ENCODE data around the gene ATP6V1G2.

ATP6V1G2 gene

DNA sequence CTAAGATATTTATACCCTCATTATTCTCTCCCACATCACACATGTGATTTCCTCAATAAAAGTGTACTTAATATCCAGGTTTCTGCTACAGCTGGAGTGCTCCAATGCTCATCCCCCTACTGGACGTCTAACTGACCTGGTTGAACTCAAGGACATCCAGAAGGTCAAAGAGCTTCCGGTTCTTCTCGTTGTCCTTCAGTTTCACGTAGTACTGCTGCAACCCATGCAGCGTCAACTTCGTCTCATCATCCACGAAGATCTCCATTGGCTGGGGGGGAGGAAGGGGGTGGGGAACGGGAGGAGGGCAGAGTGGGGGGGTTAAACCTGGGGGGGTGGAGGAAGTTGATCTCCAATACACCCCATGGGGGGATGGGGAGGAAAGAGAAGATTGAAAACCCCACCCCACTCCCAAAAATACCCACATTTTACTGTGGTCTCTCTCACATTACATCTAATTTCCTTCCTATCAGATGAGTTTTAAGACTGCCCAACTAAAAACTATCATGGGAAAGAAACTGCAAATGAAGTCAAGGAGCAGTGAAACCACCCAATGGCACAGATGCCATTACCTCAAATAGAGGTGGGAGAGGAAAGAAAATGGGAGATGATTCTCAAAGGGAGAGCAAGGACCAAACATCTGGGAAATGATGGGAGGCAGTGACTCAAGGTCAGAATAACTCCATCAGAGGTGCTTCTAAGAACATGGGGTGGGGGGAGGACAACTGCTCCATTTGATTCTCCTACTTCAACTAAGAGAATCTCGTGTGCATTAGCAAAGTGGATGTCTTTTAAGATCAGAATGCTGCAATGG lies 13.6 kb downstream of the ATP6V1G2 start:
- TF ChIP-seq, protein P1, sequence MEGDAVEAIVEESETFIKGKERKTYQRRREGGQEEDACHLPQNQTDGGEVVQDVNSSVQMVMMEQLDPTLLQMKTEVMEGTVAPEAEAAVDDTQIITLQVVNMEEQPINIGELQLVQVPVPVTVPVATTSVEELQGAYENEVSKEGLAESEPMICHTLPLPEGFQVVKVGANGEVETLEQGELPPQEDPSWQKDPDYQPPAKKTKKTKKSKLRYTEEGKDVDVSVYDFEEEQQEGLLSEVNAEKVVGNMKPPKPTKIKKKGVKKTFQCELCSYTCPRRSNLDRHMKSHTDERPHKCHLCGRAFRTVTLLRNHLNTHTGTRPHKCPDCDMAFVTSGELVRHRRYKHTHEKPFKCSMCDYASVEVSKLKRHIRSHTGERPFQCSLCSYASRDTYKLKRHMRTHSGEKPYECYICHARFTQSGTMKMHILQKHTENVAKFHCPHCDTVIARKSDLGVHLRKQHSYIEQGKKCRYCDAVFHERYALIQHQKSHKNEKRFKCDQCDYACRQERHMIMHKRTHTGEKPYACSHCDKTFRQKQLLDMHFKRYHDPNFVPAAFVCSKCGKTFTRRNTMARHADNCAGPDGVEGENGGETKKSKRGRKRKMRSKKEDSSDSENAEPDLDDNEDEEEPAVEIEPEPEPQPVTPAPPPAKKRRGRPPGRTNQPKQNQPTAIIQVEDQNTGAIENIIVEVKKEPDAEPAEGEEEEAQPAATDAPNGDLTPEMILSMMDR (IDR thresholded peaks at IDR 0.05): no peak

DNA sequence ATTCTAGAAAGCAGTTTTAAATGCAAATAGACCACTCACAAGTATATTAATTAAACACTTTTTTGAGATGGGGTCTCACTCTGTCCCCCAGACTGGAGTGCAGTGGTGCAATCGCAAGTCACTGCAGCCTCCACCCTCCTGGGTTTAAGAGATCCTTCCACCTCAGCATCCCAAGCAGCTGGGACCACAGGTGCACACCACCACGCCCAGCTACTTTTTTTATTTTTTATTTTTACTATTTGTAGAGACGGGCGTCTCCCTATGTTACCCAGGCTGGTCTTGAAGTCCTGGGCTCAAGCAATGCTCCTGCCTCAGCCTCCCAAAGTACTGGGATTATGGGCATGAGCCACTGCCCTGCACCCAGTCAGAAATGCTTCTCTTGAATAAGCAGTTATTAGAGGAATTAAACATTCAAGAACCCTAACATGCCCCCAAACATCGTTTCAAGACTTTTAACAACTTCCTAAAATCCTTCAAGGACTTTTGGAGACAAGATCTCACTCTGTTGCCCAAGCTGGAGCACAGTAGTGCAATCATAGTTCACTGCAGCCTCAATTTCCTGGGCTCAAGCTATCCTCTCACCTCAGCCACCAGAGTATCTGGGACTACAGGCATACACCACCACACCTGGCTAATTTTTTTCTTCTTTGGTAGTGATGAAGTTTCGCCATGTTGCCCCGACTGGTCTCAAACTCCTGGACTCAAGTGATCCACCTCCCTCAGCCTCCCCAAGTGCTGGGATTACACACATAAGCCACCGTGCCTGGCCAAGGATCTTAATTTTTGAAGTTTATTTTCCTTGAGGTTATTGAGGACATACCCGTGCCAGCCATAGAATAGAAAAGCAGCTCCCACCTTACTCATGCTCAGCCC lies 14.4 kb downstream of the ATP6V1G2 start:
- TF ChIP-seq, protein P1 (IDR thresholded peaks at IDR 0.05): no peak

DNA sequence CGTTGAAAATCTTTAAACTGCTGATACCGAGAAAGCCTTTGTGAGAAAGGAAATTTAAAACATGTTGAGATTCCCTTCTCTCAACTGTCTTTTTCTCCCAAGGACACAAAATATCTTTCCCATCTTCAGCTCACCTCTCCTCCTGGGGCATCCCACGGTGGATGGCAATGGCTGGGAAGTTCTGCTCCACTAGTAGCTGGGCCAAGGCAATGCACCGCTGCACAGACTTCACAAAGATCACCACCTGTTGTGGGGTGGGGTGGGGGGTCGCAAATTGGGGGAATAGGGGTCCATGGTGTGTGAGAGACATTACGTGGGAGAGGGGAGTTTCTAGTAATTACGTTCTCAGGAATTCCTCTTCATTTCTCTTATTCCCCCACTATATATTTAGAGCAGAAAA lies 15.2 kb downstream of the ATP6V1G2 start:
- TF ChIP-seq, protein P1 (IDR thresholded peaks at IDR 0.05): no peak

DNA sequence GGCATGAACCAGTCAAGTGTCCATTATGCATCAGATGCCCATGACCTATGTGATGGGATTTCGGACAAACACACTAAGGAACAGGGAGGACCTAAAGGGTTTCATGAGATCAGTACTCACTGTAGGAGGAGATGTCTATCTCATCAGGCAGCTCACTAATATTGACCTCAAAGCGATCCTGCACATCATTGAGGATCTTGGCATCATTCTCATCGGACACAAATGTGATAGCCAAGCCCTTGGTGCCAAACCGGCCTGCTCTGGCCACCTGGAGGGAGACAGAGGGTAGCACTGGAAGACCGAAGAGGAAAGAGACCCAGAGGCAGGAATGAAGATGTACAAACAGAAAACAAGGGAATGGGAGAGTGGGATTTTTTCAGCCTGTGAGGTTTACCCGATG lies 15.7 kb downstream of the ATP6V1G2 start:
- TF ChIP-seq, protein P1 (IDR thresholded peaks at IDR 0.05): no peak

DNA sequence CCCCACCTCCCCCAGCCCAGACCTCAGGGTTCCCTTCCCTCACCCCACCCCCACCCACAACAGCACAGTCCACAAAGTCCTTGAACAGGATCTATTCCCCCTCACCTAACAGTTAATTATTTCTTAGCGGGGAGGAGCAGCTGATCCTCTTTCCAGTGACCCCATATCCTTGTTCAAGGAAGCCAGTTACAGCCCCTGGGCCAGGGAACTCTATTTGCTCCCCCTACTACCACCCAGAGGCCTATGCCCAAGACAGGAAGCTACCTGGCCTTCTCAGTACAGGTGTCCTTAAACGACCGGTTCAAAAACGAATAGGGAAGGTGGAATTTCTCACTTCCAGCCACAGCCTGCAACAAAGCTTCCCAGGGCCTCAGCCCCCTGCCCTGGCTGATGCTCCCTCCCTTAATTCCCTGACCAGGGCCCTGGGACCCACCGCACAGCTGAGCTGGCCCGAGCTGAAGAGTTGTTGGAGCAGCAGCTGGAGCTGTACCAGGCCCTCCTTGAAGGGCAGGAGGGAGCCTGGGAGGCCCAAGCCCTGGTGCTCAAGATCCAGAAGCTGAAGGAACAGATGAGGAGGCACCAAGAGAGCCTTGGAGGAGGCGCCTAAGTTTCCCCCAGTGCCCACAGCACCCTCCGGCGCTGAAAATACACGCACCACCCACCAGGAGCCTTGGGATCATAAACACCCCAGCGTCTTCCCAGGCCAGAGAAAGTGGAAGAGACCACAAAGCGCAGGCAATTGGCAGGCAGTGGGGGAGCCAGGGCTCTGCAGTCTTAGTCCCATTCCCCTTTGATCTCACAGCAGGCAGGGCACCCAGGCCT lies 16.9 kb downstream of the ATP6V1G2 start:
- TF ChIP-seq, protein P1 (IDR thresholded peaks at IDR 0.05): no peak

DNA sequence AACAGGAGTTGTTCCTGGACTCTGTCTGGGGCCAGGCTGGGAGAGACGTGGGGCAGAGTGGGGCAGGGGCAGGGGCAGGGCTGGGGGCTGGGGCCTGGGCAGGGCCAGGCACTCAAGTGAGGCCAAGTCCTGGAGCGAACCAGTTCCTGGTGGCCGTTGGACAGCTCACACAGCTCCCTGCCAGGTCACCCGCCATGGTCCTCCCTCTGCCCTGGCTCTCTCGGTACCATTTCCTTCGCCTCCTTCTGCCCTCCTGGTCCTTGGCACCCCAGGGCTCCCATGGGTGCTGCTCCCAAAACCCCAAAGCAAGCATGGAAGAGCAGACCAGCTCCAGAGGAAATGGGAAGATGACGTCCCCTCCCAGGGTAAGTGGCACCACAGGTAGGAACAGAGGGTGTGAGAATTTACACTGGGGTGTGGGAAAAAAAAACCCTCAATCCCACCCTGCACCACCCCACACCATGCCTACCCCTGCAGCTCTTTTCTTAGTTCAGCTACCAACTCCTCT lies 17.5 kb downstream of the ATP6V1G2 start, which contains the start of gene MCCD1:
MCCD1 (plus strand) TSS at position 142 of the 508 bp plus-strand sequence; CDS start at position 195, 53 bp downstream.
- TF ChIP-seq, protein P1 (IDR thresholded peaks at IDR 0.05): no peak

DNA sequence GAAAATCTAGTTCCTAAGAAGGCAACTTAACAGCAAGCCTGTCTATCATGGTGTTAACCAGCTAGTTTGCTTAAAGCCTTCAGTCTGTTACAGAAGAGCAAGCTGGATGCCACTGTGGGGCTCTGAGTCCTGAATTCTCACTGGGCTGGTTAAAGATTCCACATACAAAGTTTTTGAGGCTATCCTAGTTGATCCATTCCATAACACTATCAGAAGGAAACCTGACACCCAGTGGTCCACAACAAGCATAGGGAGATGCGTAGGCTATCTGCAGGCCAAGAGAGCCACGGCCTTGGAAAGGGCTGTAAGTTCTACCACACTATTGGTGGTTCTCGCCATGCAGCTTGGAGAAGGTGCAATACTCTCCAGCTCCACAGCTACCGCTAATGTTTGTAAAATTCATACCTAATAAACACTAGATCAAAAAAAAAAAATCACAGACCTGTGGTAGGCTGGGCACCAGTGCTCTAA lies 18.1 kb downstream of the ATP6V1G2 start:
- TF ChIP-seq, protein P1 (IDR thresholded peaks at IDR 0.05): no peak
